ENCODE data around the gene HFE. TPM values are rescaled to one million over a fixed set of nuclear protein-coding genes. Genes with fewer than 3 reads are reported as not detected.

The HFE gene
- total and polyA plus RNA-seq, 10 of the 15 experiments (the other 5 are each of a cell fraction or from before 2014, with no cell fraction given): 0.52 to 5.9 (median 1.7) TPM

- TF ChIP-seq TCF12 (IDR thresholded peaks at IDR 0.05; ENCODE audit: low read depth, low read length) (peak; percentile 67; the same call in 1 of the 2 replicates), FOXK2 (IDR thresholded peaks at IDR 0.05) (peak; percentile 50), ZNF24 (IDR thresholded peaks at IDR 0.05) (no peak), NRF1 (conservative IDR thresholded peaks at IDR 0.05; ENCODE audit: low read depth, low read length) (no peak), MYB (IDR thresholded peaks at IDR 0.05; ENCODE audit: borderline replicate concordance, low read depth, low read length) (no peak), E2F8 (IDR thresholded peaks at IDR 0.05; ENCODE audit: low read depth, partially characterized antibody) (no peak), PBX3 (IDR thresholded peaks at IDR 0.05; ENCODE audit: insufficient replicate concordance, low read depth, low read length) (no peak), ZNF207 (IDR thresholded peaks at IDR 0.05; ENCODE audit: borderline replicate concordance) (no peak), USF1 (IDR thresholded peaks at IDR 0.05; ENCODE audit: borderline replicate concordance, extremely low read length, insufficient read depth, low read depth, low read length) (no peak), ATF7 (IDR thresholded peaks at IDR 0.05; ENCODE audit: low read depth) (peak; percentile 47; the same call in 1 of the 2 replicates), NFYB (IDR thresholded peaks at IDR 0.05; ENCODE audit: insufficient read depth, low read depth, low read length) (peak; percentile 93), PRDM15 (CRISPR knock-in tag; IDR thresholded peaks at IDR 0.05) (peak; percentile 68; the same call in 1 of the 2 replicates), SMARCA5 (IDR thresholded peaks at IDR 0.05) (no peak), CEBPZ (IDR thresholded peaks at IDR 0.05; ENCODE audit: low read depth, low read length) (peak; percentile 27; the same call in 1 of the 2 replicates), MXI1 (IDR thresholded peaks at IDR 0.05; ENCODE audit: low read depth, low read length) (peak; percentile 50; the same call in 1 of the 2 replicates), LARP7 (IDR thresholded peaks at IDR 0.05) (peak; percentile 79)
Observed at GRCh38 chr6:26123947-26124780, 36.9 kb downstream of the HFE start (continued).

Measured in GM12878 (cell line).